Esophagus muscularis mucosa (tissue), 3 donors: ENCODE measurements around the gene CD69.

ENCODE experiments used
- CTCF ChIP-seq, 3 experiments: fragments of 200-600 bp in 2 of 3; fragments of 450-650 bp in 1 of 3; sonication (generic) in 2 of 3; IDR thresholded peaks; one replicate each; pipeline ENCODE4 v1.5.1; 2017 to 2019; ENCODE audit warnings: antibody characterized with exemption in 3 of 3, mild to moderate bottlenecking in 2 of 3, moderate library complexity in 1 of 3
- POLR2AphosphoS5 ChIP-seq, 2 donors: sonication (generic); formaldehyde crosslinking; IDR thresholded peaks; one replicate each; pipeline ENCODE4 v1.6.1; 2017; ENCODE audit warnings: antibody characterized with exemption in 2 of 2

- TF ChIP-seq CTCF (IDR thresholded peaks at IDR 0.05) (no peak), POLR2AphosphoS5 (IDR thresholded peaks at IDR 0.05) (no peak)
Measured at GRCh38 chr12:9793779-9794395, 33.2 kb upstream of the CD69 start.
